H1 (cell line): ENCODE data around the gene BDP1. TPM values are rescaled to one million over a fixed set of nuclear protein-coding genes. Genes with fewer than 3 reads are reported as not detected.

ENCODE experiments used
- CTCF ChIA-PET: fragments of 300-600 bp; sonication (Branson Sonifier 250); formaldehyde crosslinking; loops from one replicate; lab custom pipeline; 2021; ENCODE audit not compliant: partially characterized antibody; lab: Charles Lee
- POLR2A ChIA-PET: fragments of 300-600 bp; sonication (Branson Sonifier 250); formaldehyde crosslinking; loops from one replicate; lab custom pipeline; 2021; ENCODE audit warnings: inconsistent platforms; ENCODE audit not compliant: partially characterized antibody; lab: Charles Lee
- DNase-seq, 2 experiments: peaks; one replicate each; pipeline versions ENCODE4 v3.0.0 to v3.0.0-alpha.2; 2010 to 2022; ENCODE audit warnings: low spot score in 2 of 2, low read depth in 1 of 2, mixed read lengths in 1 of 2
- FAIRE-seq: peaks from 2 replicates; lab custom pipeline; 2011; peaks lifted over from hg19 to GRCh38; lab: Jason Lieb, UNC
- H2AFZ ChIP-seq: 2 replicates; pipeline ENCODE4 v1.8.1; 2012; ENCODE audit warnings: low read length, inconsistent platforms
- H2AK5ac ChIP-seq: 2 replicates; pipeline ENCODE4 v1.6.1; 2013; ENCODE audit warnings: low read depth, low read length
- H2BK120ac ChIP-seq: replicated peaks from 2 replicates; pipeline ENCODE3; 2013; ENCODE audit warnings: low read depth, low read length, inconsistent platforms
- H2BK12ac ChIP-seq: 2 replicates; pipeline ENCODE4 v1.6.1; 2013; ENCODE audit warnings: low read depth, low read length
- H2BK15ac ChIP-seq: 2 replicates; pipeline ENCODE4 v1.6.1; 2013; ENCODE audit warnings: low read length
- H2BK20ac ChIP-seq: 2 replicates; pipeline ENCODE4 v1.6.1; 2013; ENCODE audit warnings: low read length
- H2BK5ac ChIP-seq: 2 replicates; pipeline ENCODE4 v1.6.1; 2013; ENCODE audit warnings: low read depth, low read length
- H3K14ac ChIP-seq: 2 replicates; pipeline ENCODE4 v1.6.1; 2013; ENCODE audit warnings: inconsistent platforms; ENCODE audit not compliant: insufficient read length
- H3K18ac ChIP-seq: 2 replicates; pipeline ENCODE4 v1.6.1; 2013; ENCODE audit warnings: low read length; ENCODE audit errors: extremely low read depth
- H3K23ac ChIP-seq: 2 replicates; pipeline ENCODE4 v1.6.1; 2013; ENCODE audit warnings: inconsistent platforms; ENCODE audit not compliant: insufficient read length
- H3K23me2 ChIP-seq: 2 replicates; pipeline ENCODE4 v1.6.1; 2013; ENCODE audit warnings: low read depth, low read length
- H3K27ac ChIP-seq: 2 replicates; pipeline ENCODE4 v1.6.1; 2011; ENCODE audit warnings: low read depth, low read length, inconsistent platforms
- H3K27me3 ChIP-seq, 4 experiments: replicated peaks in 1 of 4; 1 replicate in 1 of 4; 2 replicates in 3 of 4; pipeline versions ENCODE4 v1.6.1 to v1.8.1; 2011 to 2013; ENCODE audit warnings: low read length in 3 of 4, mild to moderate bottlenecking in 3 of 4, inconsistent platforms in 2 of 4, mixed read lengths in 2 of 4, moderate library complexity in 1 of 4; ENCODE audit not compliant: control insufficient read depth in 3 of 4, insufficient read depth in 3 of 4; ENCODE audit errors: extremely low read depth in 1 of 4
- H3K36me3 ChIP-seq, 4 experiments: 2 replicates each; pipeline versions ENCODE4 v1.6.1 to v1.8.1; 2011 to 2013; ENCODE audit warnings: mild to moderate bottlenecking in 4 of 4, low read length in 3 of 4, moderate library complexity in 2 of 4, control low read depth in 1 of 4, inconsistent platforms in 1 of 4; ENCODE audit not compliant: insufficient read depth in 4 of 4, control insufficient read depth in 2 of 4
- H3K4ac ChIP-seq: replicated peaks from 2 replicates; pipeline ENCODE3; 2013; ENCODE audit warnings: low read length, low read depth, mixed read lengths, inconsistent platforms; ENCODE audit not compliant: insufficient read length
- H3K4me1 ChIP-seq, 4 experiments: replicated peaks in 1 of 4; 1 replicate in 1 of 4; 2 replicates in 3 of 4; pipeline versions ENCODE4 v1.6.1 to v1.8.1; 2011 to 2013; ENCODE audit warnings: low read length in 3 of 4, inconsistent platforms in 2 of 4, mixed read lengths in 1 of 4; ENCODE audit not compliant: insufficient read depth in 4 of 4, control insufficient read depth in 3 of 4
- H3K4me2 ChIP-seq, 2 experiments: 2 replicates each; pipeline versions ENCODE4 v1.6.1 to v1.8.1; 2011 to 2013; ENCODE audit warnings: low read depth in 2 of 2, low read length in 2 of 2, control low read depth in 1 of 2, inconsistent platforms in 1 of 2, mild to moderate bottlenecking in 1 of 2; ENCODE audit not compliant: insufficient read depth in 1 of 2
- H3K4me3 ChIP-seq, 4 experiments: fragments of 200-600, 300-600 bp in 1 of 4; sonication (generic), shearing (Covaris generic), sonication (Bioruptor Twin) in 1 of 4; 2 replicates each; pipeline versions ENCODE4 v1.5.1 to v1.8.1; 2011 to 2016; ENCODE audit warnings: low read length in 4 of 4, low read depth in 3 of 4, control low read depth in 2 of 4, inconsistent platforms in 2 of 4, mild to moderate bottlenecking in 2 of 4, mixed read lengths in 1 of 4, moderate library complexity in 1 of 4; ENCODE audit not compliant: insufficient read depth in 2 of 4; ENCODE audit errors: extremely low read depth in 1 of 4
- H3K56ac ChIP-seq: replicated peaks from 2 replicates; pipeline ENCODE3; 2013; ENCODE audit warnings: low read depth, mild to moderate bottlenecking, mixed read lengths, low read length, inconsistent platforms; ENCODE audit not compliant: insufficient read length
- H3K79me1 ChIP-seq: 2 replicates; pipeline ENCODE4 v1.6.1; 2013; ENCODE audit warnings: low read depth, low read length, control low read depth
- H3K79me2 ChIP-seq, 2 experiments: 2 replicates each; pipeline versions ENCODE4 v1.6.1 to v1.8.1; 2012 to 2013; ENCODE audit warnings: low read length in 2 of 2, mild to moderate bottlenecking in 2 of 2, inconsistent platforms in 1 of 2; ENCODE audit not compliant: insufficient read depth in 2 of 2, control insufficient read depth in 1 of 2
- H3K9ac ChIP-seq, 4 experiments: replicated peaks in 1 of 4; 1 replicate in 1 of 4; 2 replicates in 3 of 4; pipeline versions ENCODE4 v1.6.1 to v1.8.1; 2011 to 2013; ENCODE audit warnings: low read depth in 3 of 4, low read length in 3 of 4, control low read depth in 2 of 4, mild to moderate bottlenecking in 2 of 4, moderate library complexity in 2 of 4, inconsistent platforms in 1 of 4; ENCODE audit errors: extremely low read depth in 1 of 4
- H3K9me3 ChIP-seq, 2 experiments: 2 replicates each; pipeline versions ENCODE4 v1.6.1 to v1.8.1; 2012 to 2013; ENCODE audit warnings: mild to moderate bottlenecking in 2 of 2, moderate library complexity in 2 of 2, control low read depth in 1 of 2, inconsistent platforms in 1 of 2, low read depth in 1 of 2, low read length in 1 of 2, mixed read lengths in 1 of 2; ENCODE audit not compliant: insufficient read depth in 2 of 2
- H4K20me1 ChIP-seq, 2 experiments: replicated peaks in 1 of 2; 2 replicates each; pipeline versions ENCODE3 to v1.8.1; 2011 to 2013; ENCODE audit warnings: inconsistent platforms in 2 of 2, low read length in 2 of 2, mild to moderate bottlenecking in 1 of 2; ENCODE audit not compliant: insufficient read depth in 2 of 2, control insufficient read depth in 1 of 2
- H4K5ac ChIP-seq: 2 replicates; pipeline ENCODE4 v1.6.1; 2013; ENCODE audit warnings: low read length, low read depth, mixed read lengths, inconsistent platforms; ENCODE audit not compliant: insufficient read length
- H4K8ac ChIP-seq: 2 replicates; pipeline ENCODE4 v1.8.0; 2013; ENCODE audit warnings: mild to moderate bottlenecking, moderate library complexity, low read length, inconsistent platforms; ENCODE audit not compliant: insufficient read depth; ENCODE audit errors: extremely low read depth
- H4K91ac ChIP-seq: replicated peaks from 2 replicates; pipeline ENCODE3; 2013; ENCODE audit warnings: low read length, mixed read lengths, inconsistent platforms; ENCODE audit not compliant: insufficient read length
- ASH2L ChIP-seq: fragments of 200-600, 300-600 bp; sonication (generic); IDR thresholded peaks from one replicate; pipeline ENCODE4 v1.7.1; 2017; ENCODE audit warnings: low read length
- BACH1 ChIP-seq: IDR thresholded peaks from 2 replicates; pipeline ENCODE4 v1.6.1; 2012; ENCODE audit warnings: low read length, improper control_type of control experiment
- BRCA1 ChIP-seq: IDR thresholded peaks from 2 replicates; pipeline ENCODE4 v1.6.1; 2012; ENCODE audit warnings: low read depth, low read length, improper control_type of control experiment
- CBX5 ChIP-seq: fragments of 300-800, 300-1000 bp; sonication (generic); IDR thresholded peaks from 2 replicates; pipeline ENCODE4 v1.7.1; 2016; ENCODE audit warnings: antibody characterized with exemption, low read length, low read depth
- CEBPB ChIP-seq: IDR thresholded peaks from 2 replicates; pipeline ENCODE4 v1.6.1; 2012; ENCODE audit warnings: low read depth, low read length
- KDM5A ChIP-seq: fragments of 200-600 bp; IDR thresholded peaks from 2 replicates; pipeline ENCODE4 v1.7.1; 2012; ENCODE audit warnings: mild to moderate bottlenecking, low read length, inconsistent platforms, mixed read lengths
- RFX5 ChIP-seq: IDR thresholded peaks from 2 replicates; pipeline ENCODE4 v1.6.1; 2011; ENCODE audit warnings: low read depth, low read length, improper control_type of control experiment, borderline replicate concordance
- SAP30 ChIP-seq: fragments of 300-600 bp; sonication (generic); IDR thresholded peaks from 2 replicates; pipeline ENCODE4 v1.7.1; 2012; ENCODE audit warnings: low read length, moderate library complexity, mild to moderate bottlenecking, inconsistent platforms; ENCODE audit not compliant: insufficient read depth, insufficient replicate concordance
- WGBS, 2 experiments: shearing (Covaris generic) in 1 of 2; methylation state at CpG; one replicate each; pipeline versions ENCODE4 v1.1.6 to v1.1.7; 2013 to 2015; ENCODE audit warnings: low lambda C conversion rate in 2 of 2, mixed read lengths in 2 of 2, inconsistent platforms in 1 of 2, low coverage in 1 of 2, missing lambda C conversion rate in 1 of 2; ENCODE audit not compliant: insufficient replicate concordance in 2 of 2, insufficient coverage in 1 of 2, insufficient read length in 1 of 2; ENCODE audit errors: extremely low coverage in 1 of 2, missing lambda C conversion rate in 1 of 2; 5-methylcytosine and 5-hydroxymethylcytosine counted together
- polyA plus RNA-seq, 7 experiments: library from polyadenylated mRNA; depleted of rRNA in 3 of 7; stranded (reverse) in 5 of 7; unstranded in 2 of 7; fragments of >200 nt in 5 of 7; fragments of 200-250 nt in 2 of 7; gene quantifications; 1 replicate in 5 of 7; 2 replicates in 1 of 7; 4 replicates in 1 of 7; pipeline versions ENCODE4 v1.2.1 to v1.2.3, GENCODE V29; 2011 to 2013; ENCODE audit warnings: missing spikeins in 2 of 7, mixed read lengths in 2 of 7
- total RNA-seq: library from RNA; stranded (reverse); fragmentation: NEBNext Ultra II Directional; extraction: Animal tissue kit (Norgen Biotek cat#: 25700); gene quantifications from 2 replicates; pipeline ENCODE4 v1.2.1, GENCODE V29; 2021

The BDP1 gene
- total and polyA plus RNA-seq, 2 of the 8 experiments (the other 6 are each of a cell fraction or from before 2014, with no cell fraction given): 4.7 to 32.1 TPM

- H2BK120ac ChIP-seq: no peak overlapping the region
- no peaks in the 10 kb centered on the region for H3K9me3 ChIP-seq
Measured at GRCh38 chr5:71503536-71503935, 48.1 kb downstream of the BDP1 start.

More at GRCh38 chr5:71503536-71503935, 48.1 kb downstream of the BDP1 start:
- H2BK15ac ChIP-seq: no peak overlapping the region
- POLR2A ChIA-PET: interaction anchor here (1.3 kb wide), 1 partner anchor 48 kb away, joined by 3 read pairs; the partner anchor contains the start of gene BDP1
- peaks cover 0 to 1% of the 10 kb centered on the region in 2 experiments for H4K20me1 ChIP-seq
- no peak overlapping the region for H3K56ac ChIP-seq
- H3K36me3 ChIP-seq: peaks cover 4 to 62% (median 23%) of the 10 kb centered on the region in 4 experiments
- H3K27ac ChIP-seq: no peak overlapping the region
- no peak overlapping the region for H3K18ac ChIP-seq
- FAIRE-seq (no peak), DNase-seq (no peak)
- H3K4me1 ChIP-seq: no peaks in the 10 kb centered on the region
- no peaks in the 10 kb centered on the region for H3K79me2 ChIP-seq
- no peaks in the 10 kb centered on the region for H3K27me3 ChIP-seq
- no peak overlapping the region for H4K91ac ChIP-seq
- H2AK5ac ChIP-seq: no peak overlapping the region
- no peaks in the 10 kb centered on the region for H3K23me2 ChIP-seq
- no peak overlapping the region for H3K9ac ChIP-seq
- no peak overlapping the region for H2AFZ ChIP-seq
- H4K8ac ChIP-seq: no peak overlapping the region
- H2BK20ac ChIP-seq: no peak overlapping the region
- H3K79me1 ChIP-seq: no peaks in the 10 kb centered on the region
- no peak overlapping the region for H3K14ac ChIP-seq
- no peak for TF ChIP-seq BACH1
- no peak for TF ChIP-seq ASH2L
- TF ChIP-seq KDM5A: no peak
- TF ChIP-seq RFX5: no peak
- TF ChIP-seq SAP30: no peak
- TF ChIP-seq CBX5: no peak
- TF ChIP-seq CEBPB: no peak
- TF ChIP-seq BRCA1: no peak
- no peak overlapping the region for H4K5ac ChIP-seq
- H3K4me3 ChIP-seq: no peak overlapping the region
- H3K23ac ChIP-seq: no peak overlapping the region
- H2BK5ac ChIP-seq: no peak overlapping the region
- H3K4ac ChIP-seq: no peak overlapping the region
- H3K4me2 ChIP-seq: no peak overlapping the region
- WGBS, 2 experiments: 90% methylated on average over 2 of the region's 2 CpGs; no CpG with 5 or more reads in 1 of the 2 experiments
- no peak overlapping the region for H2BK12ac ChIP-seq
- CTCF ChIA-PET: interaction anchor here (0.9 to 1.9 kb wide), 2 partner anchors 28 to 33 kb away, joined by 3 to 6 read pairs; no protein-coding TSS in a partner anchor
